OCI-LY1 (cell line): Measurements from ENCODE around the gene NFIB.

Experiments
- EZH2 ChIP-seq: fragments of 200-600 bp; sonication (generic), shearing (Covaris generic); IDR thresholded peaks from 2 replicates; pipeline ENCODE4 v1.8.0; 2017; ENCODE audit warnings: borderline replicate concordance, mixed run types, mild to moderate bottlenecking, antibody characterized with exemption, low read length, moderate library complexity, mixed read lengths
- TF ChIP-seq, protein P1 (sequence below): fragments of 200-600 bp; sonication (generic), shearing (Covaris generic); IDR thresholded peaks from 2 replicates; pipeline ENCODE4 v1.5.1; 2017; ENCODE audit warnings: mild to moderate bottlenecking, antibody characterized with exemption, low read length, moderate library complexity, mixed read lengths

DNA sequence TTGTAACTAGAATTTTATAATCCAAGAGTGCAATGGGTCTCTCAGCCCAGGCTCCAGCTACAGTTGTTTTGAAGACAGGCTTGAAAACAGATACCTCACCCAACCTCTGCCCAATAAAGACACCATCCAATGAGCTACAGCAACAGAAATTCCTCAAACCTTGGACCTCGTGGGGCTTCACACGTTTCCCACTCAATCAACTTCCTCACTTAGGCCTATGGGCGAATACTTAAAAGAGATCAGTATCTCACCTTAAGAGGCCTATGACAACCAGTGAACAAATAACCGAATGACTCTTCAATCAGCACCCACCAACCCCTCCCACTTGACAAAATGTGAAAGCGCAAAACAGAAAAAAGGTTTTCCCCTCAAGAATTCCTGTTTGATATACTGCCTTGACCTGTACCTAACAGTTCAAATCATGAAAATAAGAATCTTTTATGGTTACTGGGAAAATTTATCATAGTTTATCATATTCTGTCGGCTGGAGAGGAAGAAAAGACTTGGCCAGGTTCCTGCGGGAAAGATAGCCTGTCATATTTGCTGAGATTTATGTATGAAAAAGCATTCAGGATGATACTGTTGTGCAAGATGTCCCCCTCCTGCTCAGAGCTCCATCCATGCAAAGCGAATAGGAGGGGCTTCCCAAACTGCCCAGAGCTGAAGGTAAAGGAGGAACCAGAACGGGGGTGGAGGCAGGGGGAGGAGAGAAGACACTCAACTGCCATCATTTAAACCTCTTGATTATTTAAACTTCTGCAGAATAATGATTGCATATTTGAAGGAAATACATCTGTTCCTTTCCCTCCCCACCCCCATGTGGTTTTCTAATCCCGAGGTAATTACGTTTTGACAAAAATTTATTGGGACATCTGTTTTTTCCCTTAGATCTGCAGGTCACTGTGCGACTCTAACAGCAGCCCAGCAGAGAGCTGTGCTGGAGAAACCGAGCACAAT is 256.3 kb downstream of the NFIB start:
- TF ChIP-seq, protein P1, sequence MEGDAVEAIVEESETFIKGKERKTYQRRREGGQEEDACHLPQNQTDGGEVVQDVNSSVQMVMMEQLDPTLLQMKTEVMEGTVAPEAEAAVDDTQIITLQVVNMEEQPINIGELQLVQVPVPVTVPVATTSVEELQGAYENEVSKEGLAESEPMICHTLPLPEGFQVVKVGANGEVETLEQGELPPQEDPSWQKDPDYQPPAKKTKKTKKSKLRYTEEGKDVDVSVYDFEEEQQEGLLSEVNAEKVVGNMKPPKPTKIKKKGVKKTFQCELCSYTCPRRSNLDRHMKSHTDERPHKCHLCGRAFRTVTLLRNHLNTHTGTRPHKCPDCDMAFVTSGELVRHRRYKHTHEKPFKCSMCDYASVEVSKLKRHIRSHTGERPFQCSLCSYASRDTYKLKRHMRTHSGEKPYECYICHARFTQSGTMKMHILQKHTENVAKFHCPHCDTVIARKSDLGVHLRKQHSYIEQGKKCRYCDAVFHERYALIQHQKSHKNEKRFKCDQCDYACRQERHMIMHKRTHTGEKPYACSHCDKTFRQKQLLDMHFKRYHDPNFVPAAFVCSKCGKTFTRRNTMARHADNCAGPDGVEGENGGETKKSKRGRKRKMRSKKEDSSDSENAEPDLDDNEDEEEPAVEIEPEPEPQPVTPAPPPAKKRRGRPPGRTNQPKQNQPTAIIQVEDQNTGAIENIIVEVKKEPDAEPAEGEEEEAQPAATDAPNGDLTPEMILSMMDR: no peak
- no peak for TF ChIP-seq EZH2
